Naive thymus-derived CD4-positive, alpha-beta T cell (primary cell): ENCODE data around the gene CABP1. TPM values are rescaled to one million over a fixed set of nuclear protein-coding genes. Genes with fewer than 3 reads are reported as not detected.
A peak's percentile ranks its signal among the peaks of the same experiment; 100 is the strongest.

Experiments used
- ATAC-seq: fragments of 150-1000 bp; cut with Tn5 transposase; 2 replicates; pipeline ENCODE4 v1.10.0; 2021; ENCODE audit warnings: mild to moderate bottlenecking, moderate library complexity
- CTCF ChIA-PET: fragments of 350-600 bp; sonication (Branson Sonifier 250); formaldehyde crosslinking; loops from one replicate; lab custom pipeline; 2021; ENCODE audit warnings: antibody characterized with exemption; lab: Charles Lee
- POLR2A ChIA-PET: fragments of 350-600 bp; sonication (Branson Sonifier 250); formaldehyde crosslinking; loops from one replicate; lab custom pipeline; 2021; ENCODE audit warnings: antibody characterized with exemption, inconsistent platforms; lab: Charles Lee
- DNase-seq, 9 donors: peaks; one replicate each; pipeline versions ENCODE4 v3.0.0 to v3.0.0-alpha.2; 2020 to 2022; ENCODE audit warnings: mixed read lengths in 1 of 9
- H3K27ac ChIP-seq: one replicate; pipeline ENCODE4 v1.7.0; 2013; ENCODE audit warnings: mild to moderate bottlenecking, low read depth, low read length, moderate library complexity
- H3K27me3 ChIP-seq, 2 donors: one replicate each; pipeline ENCODE4 v1.7.0; 2013; ENCODE audit warnings: low read length in 2 of 2, mild to moderate bottlenecking in 2 of 2, moderate library complexity in 2 of 2; ENCODE audit not compliant: control insufficient read depth in 2 of 2, insufficient read depth in 2 of 2
- H3K36me3 ChIP-seq, 3 experiments: 1 replicate in 2 of 3; 2 replicates in 1 of 3; pipeline ENCODE4 v1.7.0; 2013; ENCODE audit warnings: low read length in 3 of 3, mild to moderate bottlenecking in 3 of 3, moderate library complexity in 1 of 3; ENCODE audit not compliant: insufficient read depth in 3 of 3, control insufficient read depth in 2 of 3
- H3K4me1 ChIP-seq, 2 donors: one replicate each; pipeline ENCODE4 v1.7.0; 2013; ENCODE audit warnings: low read length in 2 of 2, mild to moderate bottlenecking in 2 of 2, moderate library complexity in 1 of 2; ENCODE audit not compliant: control insufficient read depth in 2 of 2, insufficient read depth in 2 of 2
- H3K4me3 ChIP-seq: 2 replicates; pipeline ENCODE4 v1.7.0; 2013; ENCODE audit warnings: mild to moderate bottlenecking, low read length
- H3K9me3 ChIP-seq, 3 experiments: 1 replicate in 2 of 3; 2 replicates in 1 of 3; pipeline ENCODE4 v1.7.0; 2013; ENCODE audit warnings: low read length in 3 of 3; ENCODE audit not compliant: control insufficient read depth in 2 of 3
- H3K27ac Mint-ChIP-seq, 9 donors: one replicate each; pipeline ENCODE4 v1.8.0; 2020 to 2022; ENCODE audit warnings: mixed read lengths in 9 of 9, mild to moderate bottlenecking in 8 of 9, moderate library complexity in 5 of 9, inconsistent platforms in 2 of 9
- H3K27me3 Mint-ChIP-seq, 5 donors: one replicate each; pipeline ENCODE4 v1.8.0; 2021 to 2022; ENCODE audit warnings: mixed read lengths in 5 of 5, mild to moderate bottlenecking in 1 of 5
- H3K36me3 Mint-ChIP-seq, 5 donors: one replicate each; pipeline ENCODE4 v1.8.0; 2020 to 2022; ENCODE audit warnings: mixed read lengths in 5 of 5, mild to moderate bottlenecking in 3 of 5, inconsistent platforms in 1 of 5
- H3K4me1 Mint-ChIP-seq, 7 donors: one replicate each; pipeline ENCODE4 v1.8.0; 2020 to 2022; ENCODE audit warnings: mixed read lengths in 7 of 7, mild to moderate bottlenecking in 3 of 7, inconsistent platforms in 1 of 7
- H3K4me3 Mint-ChIP-seq, 10 donors: one replicate each; pipeline ENCODE4 v1.8.0; 2020 to 2022; ENCODE audit warnings: mild to moderate bottlenecking in 10 of 10, mixed read lengths in 10 of 10, moderate library complexity in 6 of 10, inconsistent platforms in 2 of 10
- H3K9me3 Mint-ChIP-seq, 11 donors: one replicate each; pipeline ENCODE4 v1.8.0; 2020 to 2022; ENCODE audit warnings: mixed read lengths in 11 of 11, mild to moderate bottlenecking in 4 of 11, inconsistent platforms in 1 of 11, moderate library complexity in 1 of 11
- intact Hi-C, 2 donors: fragments of 100-400 bp; cut with micrococcal nuclease; formaldehyde crosslinking; loops; one replicate each; pipeline ENCODE4 v1.15.1; 2023
- polyA plus RNA-seq, 2 donors: library from polyadenylated mRNA; unstranded; fragments of 300-500 nt; fragmentation: Illumina TruSeq; gene quantifications; one replicate each; pipeline ENCODE4 v1.2.3, GENCODE V29; 2021
- total RNA-seq, 6 experiments: library from RNA in 5 of 6; stranded (reverse) in 5 of 6; gene quantifications; 1 replicate in 5 of 6; 2 replicates in 1 of 6; pipeline ENCODE4 v1.2.3 and lab custom pipeline; 2021 to 2026

The CABP1 gene
- total and polyA plus RNA-seq, 7 experiments from 2014 or later, result 0.24 TPM; not detected in 6

DNA sequence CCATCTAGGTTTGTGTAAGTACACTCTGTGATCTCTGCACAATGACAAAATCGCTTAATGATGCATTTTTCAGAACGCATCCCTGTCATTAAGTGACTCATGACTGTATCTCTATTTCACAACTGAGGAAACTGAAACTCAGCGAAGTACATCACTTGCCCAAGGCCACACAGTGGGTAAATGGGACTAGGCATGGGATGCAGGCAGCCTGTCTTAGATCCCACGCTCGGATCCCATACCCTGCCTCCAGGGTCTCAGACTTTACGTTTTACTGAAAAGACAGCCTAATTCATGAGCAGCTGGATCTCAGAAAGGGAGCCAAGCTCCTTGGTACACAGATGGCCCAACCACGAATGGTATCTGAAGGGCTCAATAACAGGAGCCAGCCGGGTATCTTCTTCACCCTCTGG lies 44.1 kb downstream of the CABP1 start:
- ChIA-PET CTCF (no interaction called here), POLR2A (interaction anchor here (0.7 kb wide), 1 partner anchor 147 kb away, joined by 4 read pairs; no protein-coding TSS in a partner anchor)
- Mint-ChIP-seq H3K4me1 (peaks cover 18 to 40% (median 20%) of the 10 kb centered on the region in 7 donors), H3K27ac (peak overlapping the region in 2 of 9 donors; percentile 67 to 74), H3K36me3 (peaks cover 0 to 5% (median 0%) of the 10 kb centered on the region in 5 donors), H3K4me3 (peak overlapping the region in 4 of 10 donors; percentile 13 to 94 (median 32)), H3K9me3 (peaks cover 0 to 3% (median 0%) of the 10 kb centered on the region in 11 donors), H3K27me3 (peaks cover 0 to 3% (median 0%) of the 10 kb centered on the region in 5 donors)
- Histone ChIP-seq H3K27me3 (no peaks in the 10 kb centered on the region), H3K4me3 (no peak overlapping the region), H3K4me1 (peaks cover 12 to 18% of the 10 kb centered on the region in 2 donors), H3K9me3 (no peaks in the 10 kb centered on the region), H3K36me3 (no peaks in the 10 kb centered on the region), H3K27ac (no peak overlapping the region)
- DNase-seq, result no peak
- ATAC-seq, result no peak
- intact Hi-C loops, result no loop called here

- peaks cover 19 to 42% (median 30%) of the 10 kb centered on the region in 7 donors for H3K4me1 Mint-ChIP-seq
- Histone ChIP-seq H3K4me1 (peaks cover 12 to 22% of the 10 kb centered on the region in 2 donors), H3K27ac (peak overlapping the region; percentile 77), H3K27me3 (no peaks in the 10 kb centered on the region), H3K9me3 (no peaks in the 10 kb centered on the region), H3K4me3 (no peak overlapping the region), H3K36me3 (no peaks in the 10 kb centered on the region)
- ATAC-seq (no peak), DNase-seq (no peak)
- H3K27ac Mint-ChIP-seq, result peak overlapping the region in 7 of 9 donors; percentile 13 to 96 (median 91)
- peaks cover 0 to 3% (median 0%) of the 10 kb centered on the region in 11 donors for H3K9me3 Mint-ChIP-seq
- intact Hi-C loops, result loop anchor here (5.0 kb wide), 5 partner anchors 158 to 1767 kb away; partner anchors contain the start of genes COQ5 (in 1 of the 2), DIABLO (in 1 of the 2) and RAB35 (in 1 of the 2)
- peaks cover 0 to 5% (median 0%) of the 10 kb centered on the region in 5 donors for H3K36me3 Mint-ChIP-seq
- CTCF ChIA-PET, result no interaction called here
- POLR2A ChIA-PET, result interaction anchor here (0.6 to 1.5 kb wide), 3 partner anchors 115 to 483 kb away, joined by 3 to 4 read pairs (median 3); no protein-coding TSS in a partner anchor
- peaks cover 0 to 3% (median 0%) of the 10 kb centered on the region in 5 donors for H3K27me3 Mint-ChIP-seq
- peak overlapping the region in 9 of 10 donors; percentile 49 to 95 (median 93) for H3K4me3 Mint-ChIP-seq
Measured at GRCh38 chr12:120685522-120685921, 45.1 kb downstream of the CABP1 start.

- peak; percentile 87 to 97 (median 96) for DNase-seq
- no peaks in the 10 kb centered on the region for H3K36me3 ChIP-seq
- peak overlapping the region; percentile 77 for H3K27ac ChIP-seq
- ATAC-seq, result peak; percentile 80
- intact Hi-C loops, result loop anchor here (1.0 to 5.0 kb wide), 28 partner anchors 24 to 1841 kb away; partner anchors contain the start of genes ACADS (in 2 of the 2), DIABLO (in 2 of the 2), POP5 (in 2 of the 2) and SRSF9 (in 2 of the 2)
- H3K9me3 ChIP-seq, result no peaks in the 10 kb centered on the region
- ChIA-PET CTCF (interaction anchor here (2.7 to 3.2 kb wide), 2 partner anchors 37 to 40 kb away, joined by 6 to 11 read pairs; no protein-coding TSS in a partner anchor), POLR2A (interaction anchor here (0.6 to 1.5 kb wide), 4 partner anchors 39 to 395 kb away, joined by 3 read pairs; partner anchors contain the start of gene POP5)
- peak overlapping the region; percentile 89 to 95 (median 93) for H3K4me3 Mint-ChIP-seq
- H3K27me3 Mint-ChIP-seq, result peaks cover 0 to 3% (median 0%) of the 10 kb centered on the region in 5 donors
- H3K27ac Mint-ChIP-seq, result peak overlapping the region; percentile 91 to 97 (median 95)
- H3K9me3 Mint-ChIP-seq, result peaks cover 0 to 3% (median 0%) of the 10 kb centered on the region in 11 donors
- H3K4me1 ChIP-seq, result peaks cover 12 to 22% of the 10 kb centered on the region in 2 donors
- H3K27me3 ChIP-seq, result no peaks in the 10 kb centered on the region
- H3K4me1 Mint-ChIP-seq, result peaks cover 22 to 48% (median 36%) of the 10 kb centered on the region in 7 donors
- peak overlapping the region; percentile 99 for H3K4me3 ChIP-seq
- H3K36me3 Mint-ChIP-seq, result peaks cover 0 to 5% (median 0%) of the 10 kb centered on the region in 5 donors
Measured at GRCh38 chr12:120686151-120686689, 45.8 kb downstream of the CABP1 start.

GRCh38 chr12:120686690-120687577 lies 46.5 kb downstream of the CABP1 start, which contains the start of gene MLEC:
TSS of gene MLEC (plus strand) at chr12:120687149. CDS start at chr12:120687297, 148 bp downstream.
- H3K36me3 Mint-ChIP-seq, result peaks cover 0 to 5% (median 0%) of the 10 kb centered on the region in 5 donors
- H3K27ac Mint-ChIP-seq, result peak within 1 kb of the TSS; percentile 91 to 97 (median 95)
- Histone ChIP-seq H3K4me1 (peaks cover 12 to 22% of the 10 kb centered on the region in 2 donors), H3K4me3 (peak within 1 kb of the TSS; percentile 99), H3K27ac (peak within 1 kb of the TSS; percentile 77), H3K36me3 (no peaks in the 10 kb centered on the region), H3K27me3 (no peaks in the 10 kb centered on the region), H3K9me3 (no peaks in the 10 kb centered on the region)
- intact Hi-C loops, result loop anchor here (1.0 to 5.0 kb wide), 28 partner anchors 23 to 1840 kb away; partner anchors contain the start of genes ACADS (in 2 of the 2), DIABLO (in 2 of the 2), POP5 (in 2 of the 2) and SPPL3 (in 2 of the 2)
- DNase-seq, result peak; percentile 98 to 100 (median 99)
- peaks cover 0 to 3% (median 0%) of the 10 kb centered on the region in 11 donors for H3K9me3 Mint-ChIP-seq
- H3K4me1 Mint-ChIP-seq, result peaks cover 22 to 53% (median 41%) of the 10 kb centered on the region in 7 donors
- ATAC-seq, result peak; percentile 88
- H3K4me3 Mint-ChIP-seq, result peak within 1 kb of the TSS; percentile 90 to 95 (median 94)
- peaks cover 0 to 3% (median 0%) of the 10 kb centered on the region in 5 donors for H3K27me3 Mint-ChIP-seq
- CTCF ChIA-PET, result interaction anchor here (0.7 to 3.2 kb wide), 3 partner anchors 28 to 41 kb away, joined by 3 to 11 read pairs (median 6); no protein-coding TSS in a partner anchor
- POLR2A ChIA-PET, result interaction anchor here (0.6 to 1.5 kb wide), 4 partner anchors 39 to 396 kb away, joined by 3 read pairs; partner anchors contain the start of gene POP5

DNA sequence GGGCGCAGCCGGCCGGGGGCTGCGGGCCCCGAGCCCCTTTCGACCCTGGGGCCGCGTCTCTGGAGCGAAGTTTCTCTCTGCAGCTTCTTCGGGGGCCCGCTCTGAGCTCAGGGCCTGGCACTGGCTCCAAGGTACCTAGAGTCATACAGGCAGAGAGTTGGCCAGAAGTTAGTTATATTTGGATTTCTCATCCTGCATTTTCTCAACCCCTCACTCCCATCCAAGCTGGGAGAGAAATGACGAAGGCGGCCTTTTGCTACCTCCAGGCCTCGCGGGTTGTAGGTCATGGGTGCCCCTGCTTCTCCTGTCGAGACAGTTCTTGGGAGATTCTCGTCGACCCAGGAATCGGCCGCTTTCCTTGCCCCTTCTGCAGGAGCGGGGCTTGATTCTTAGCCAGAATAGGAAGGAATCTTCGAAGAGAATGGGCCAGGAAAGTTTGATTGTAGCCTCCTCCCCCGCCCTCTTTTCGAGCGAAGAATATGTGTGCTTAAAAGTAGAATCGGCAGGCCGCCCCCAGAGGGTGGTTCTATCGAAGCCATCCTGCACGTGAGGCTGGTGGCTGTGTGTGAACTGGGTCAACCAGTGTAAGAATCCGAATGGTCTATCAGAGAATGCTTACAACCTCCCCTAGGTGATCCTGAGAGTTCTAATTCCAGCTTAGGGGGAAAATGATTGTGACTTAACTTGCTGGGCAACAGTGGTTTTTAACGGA lies 47.3 kb downstream of the CABP1 start:
- no peaks in the 10 kb centered on the region for H3K9me3 ChIP-seq
- peak overlapping the region in 8 of 9 donors; percentile 38 to 89 (median 68) for H3K27ac Mint-ChIP-seq

More for the DNA sequence above, 47.3 kb downstream of the CABP1 start:
- intact Hi-C loops, result loop anchor here (1.0 to 5.0 kb wide), 15 partner anchors 27 to 1839 kb away; partner anchors contain the start of genes ANAPC5 (in 1 of the 2), COQ5 (in 1 of the 2), COX6A1 (in 1 of the 2) and DIABLO (in 1 of the 2)
- Histone ChIP-seq H3K4me1 (peaks cover 12 to 26% of the 10 kb centered on the region in 2 donors), H3K36me3 (no peaks in the 10 kb centered on the region), H3K4me3 (peak overlapping the region; percentile 99), H3K27ac (peak overlapping the region; percentile 77), H3K27me3 (no peaks in the 10 kb centered on the region)
- peaks cover 0 to 3% (median 0%) of the 10 kb centered on the region in 5 donors for H3K27me3 Mint-ChIP-seq
- no peak for ATAC-seq
- ChIA-PET POLR2A (interaction anchor here (0.6 to 1.8 kb wide), 4 partner anchors 10 to 159 kb away, joined by 3 to 6 read pairs (median 3); partner anchors contain the start of gene COQ5), CTCF (interaction anchor here (0.7 to 3.2 kb wide), 4 partner anchors 10 to 42 kb away, joined by 3 to 11 read pairs (median 4); no protein-coding TSS in a partner anchor)
- peaks cover 0 to 6% (median 0%) of the 10 kb centered on the region in 5 donors for H3K36me3 Mint-ChIP-seq
- peaks cover 30 to 61% (median 49%) of the 10 kb centered on the region in 7 donors for H3K4me1 Mint-ChIP-seq
- peaks cover 0 to 3% (median 0%) of the 10 kb centered on the region in 11 donors for H3K9me3 Mint-ChIP-seq
- peak overlapping the region; percentile 88 to 95 (median 90) for H3K4me3 Mint-ChIP-seq
- peak in 7 of 9 donors; percentile 12 to 50 (median 19) for DNase-seq
